IPS-18a (cell line): ENCODE results near the gene GAP43.
A peak's percentile ranks its signal among the peaks of the same experiment; 100 is the strongest.

ENCODE experiments used
- H3K27ac ChIP-seq: one replicate; pipeline ENCODE4 v1.5.1; 2013; ENCODE audit warnings: low read length
- H3K27me3 ChIP-seq: one replicate; pipeline ENCODE4 v1.6.1; 2013; ENCODE audit warnings: mild to moderate bottlenecking, low read length; ENCODE audit not compliant: control insufficient read depth, insufficient read depth
- H3K36me3 ChIP-seq: one replicate; pipeline ENCODE4 v1.6.1; 2013; ENCODE audit warnings: low read depth, low read length; ENCODE audit not compliant: control insufficient read depth
- H3K4me1 ChIP-seq: one replicate; pipeline ENCODE4 v1.6.1; 2013; ENCODE audit warnings: low read depth, low read length; ENCODE audit not compliant: control insufficient read depth
- H3K4me3 ChIP-seq: one replicate; pipeline ENCODE4 v1.5.1; 2013; ENCODE audit warnings: low read length
- H3K9ac ChIP-seq: one replicate; pipeline ENCODE4 v1.6.1; 2013; ENCODE audit warnings: mild to moderate bottlenecking, low read length, moderate library complexity
- H3K9me3 ChIP-seq: one replicate; pipeline ENCODE4 v1.6.1; 2013; ENCODE audit warnings: low read depth, low read length; ENCODE audit not compliant: control insufficient read depth

The GAP43 gene

DNA sequence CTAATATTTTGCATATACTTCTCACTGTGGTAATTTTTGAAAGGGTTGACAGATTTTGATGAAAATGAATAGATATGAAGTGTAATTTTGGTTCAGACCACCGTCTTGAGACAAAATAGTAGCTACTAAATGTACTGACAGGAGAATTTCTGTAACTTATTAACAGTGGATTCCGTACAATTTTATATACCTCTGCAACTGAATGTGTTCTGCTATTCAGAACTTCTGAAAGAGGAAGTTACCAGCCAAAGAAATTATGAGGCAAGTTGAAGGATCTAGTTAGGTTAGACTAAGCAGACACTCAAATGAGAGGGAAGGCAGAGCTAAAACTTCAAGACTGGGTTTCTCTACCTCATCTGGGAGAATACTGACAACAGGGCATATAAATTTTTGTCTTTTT lies 29.4 kb downstream of the GAP43 start:
- H3K27me3 ChIP-seq, result no peaks in the 10 kb centered on the region
- H3K27ac ChIP-seq, result no peak overlapping the region
- no peak overlapping the region for H3K4me3 ChIP-seq
- H3K36me3 ChIP-seq, result no peaks in the 10 kb centered on the region
- no peaks in the 10 kb centered on the region for H3K9me3 ChIP-seq
- H3K9ac ChIP-seq, result no peak overlapping the region
- peaks cover 5% of the 10 kb centered on the region for H3K4me1 ChIP-seq

- no peak overlapping the region for H3K4me3 ChIP-seq
- no peak overlapping the region for H3K9ac ChIP-seq
- H3K4me1 ChIP-seq, result peaks cover 22% of the 10 kb centered on the region
- no peak overlapping the region for H3K27ac ChIP-seq
- H3K27me3 ChIP-seq, result no peaks in the 10 kb centered on the region
- H3K36me3 ChIP-seq, result no peaks in the 10 kb centered on the region
- no peaks in the 10 kb centered on the region for H3K9me3 ChIP-seq
Observed at GRCh38 chr3:115655761-115656282, 32.5 kb downstream of the GAP43 start.

DNA sequence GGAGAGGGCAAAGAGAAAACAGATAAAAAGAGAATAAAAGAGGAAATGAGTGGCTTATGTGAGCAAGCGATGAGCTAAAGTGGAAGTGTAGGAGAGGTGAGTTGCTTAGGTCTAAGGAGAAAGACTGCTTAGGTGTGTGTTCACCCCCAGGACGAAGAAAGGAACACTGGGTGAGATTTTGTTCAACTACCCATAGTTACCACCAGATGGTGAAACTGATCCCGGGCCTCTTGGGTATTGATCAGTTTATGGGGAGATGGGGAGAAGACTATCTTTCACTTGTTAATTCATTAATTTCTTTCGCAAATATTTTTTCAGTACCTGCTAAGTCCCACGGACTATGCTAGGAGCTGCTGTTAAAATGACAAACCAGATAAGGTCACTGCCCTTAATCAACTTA lies 33.9 kb downstream of the GAP43 start:
- no peak overlapping the region for H3K9ac ChIP-seq
- H3K9me3 ChIP-seq, result no peaks in the 10 kb centered on the region
- H3K4me1 ChIP-seq, result peaks cover 22% of the 10 kb centered on the region

DNA sequence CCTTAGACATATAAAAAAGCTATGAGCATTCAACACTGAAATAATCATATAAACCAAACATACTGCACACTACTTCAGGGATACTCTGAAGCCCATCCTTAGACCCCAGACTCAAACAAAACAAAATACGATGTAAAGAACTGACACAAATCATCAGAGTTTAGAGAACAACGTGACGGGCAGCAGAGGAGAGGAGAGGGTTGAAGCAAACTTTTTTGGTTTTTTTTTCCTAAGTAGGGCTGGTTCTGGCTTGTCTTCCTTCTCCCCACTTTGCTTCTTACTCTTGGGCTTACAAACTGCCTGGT lies 34.7 kb downstream of the GAP43 start:
- peak overlapping the region; percentile 82 for H3K27ac ChIP-seq
- H3K27me3 ChIP-seq, result no peaks in the 10 kb centered on the region
- H3K9me3 ChIP-seq, result no peaks in the 10 kb centered on the region
- peak overlapping the region; percentile 94 for H3K9ac ChIP-seq
- H3K4me3 ChIP-seq, result peak overlapping the region; percentile 68
- peaks cover 22% of the 10 kb centered on the region for H3K4me1 ChIP-seq
- no peaks in the 10 kb centered on the region for H3K36me3 ChIP-seq

More for the DNA sequence above, 33.9 kb downstream of the GAP43 start:
- Histone ChIP-seq H3K4me3 (no peak overlapping the region), H3K36me3 (no peaks in the 10 kb centered on the region), H3K27me3 (no peaks in the 10 kb centered on the region), H3K27ac (no peak overlapping the region)

DNA sequence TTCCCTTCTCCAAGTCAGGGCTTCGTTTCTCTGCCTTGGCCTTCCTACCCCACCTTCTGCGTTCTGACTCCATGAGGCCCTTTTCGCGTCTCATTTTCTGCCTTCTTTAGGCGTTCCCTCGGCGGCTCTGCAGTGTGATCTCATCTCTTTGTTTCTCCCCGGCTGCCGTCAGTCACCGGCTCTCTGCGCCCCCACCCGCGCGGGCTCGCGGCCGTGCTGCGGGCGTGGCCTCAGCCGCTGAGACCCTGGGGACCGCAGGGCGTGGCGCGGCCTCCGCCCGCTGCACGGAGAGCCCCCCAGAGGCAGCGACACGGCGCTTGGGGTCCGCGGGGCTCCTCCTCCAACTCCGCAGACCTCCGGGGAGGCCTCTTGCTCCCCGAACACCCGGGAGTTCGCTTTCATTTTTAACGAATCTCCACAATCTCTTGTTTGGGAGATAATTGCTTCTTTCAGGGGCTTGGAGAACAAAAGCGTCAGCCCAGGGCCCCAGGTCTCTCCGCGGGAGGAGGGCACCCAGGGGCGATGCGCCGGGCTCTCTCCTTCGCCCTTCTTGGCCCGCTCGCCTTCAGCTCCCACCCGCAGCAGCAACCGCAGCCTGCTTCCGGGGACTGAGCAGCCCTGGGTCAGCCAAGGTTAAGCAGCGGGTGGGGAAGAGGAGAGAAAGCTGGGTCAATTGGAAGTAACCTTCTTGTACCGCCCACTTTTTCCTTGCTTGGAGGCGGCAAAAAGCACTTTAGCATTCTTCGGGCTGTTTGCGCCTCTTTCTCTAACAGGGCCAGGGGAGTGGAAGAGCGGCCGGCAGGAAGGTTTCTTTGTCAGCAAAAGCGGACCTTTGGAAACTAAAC lies 35.2 kb downstream of the GAP43 start:
- Histone ChIP-seq H3K27ac (peak overlapping the region; percentile 82), H3K9ac (peak overlapping the region; percentile 94), H3K27me3 (no peaks in the 10 kb centered on the region), H3K4me1 (peaks cover 22% of the 10 kb centered on the region), H3K9me3 (no peaks in the 10 kb centered on the region), H3K36me3 (no peaks in the 10 kb centered on the region), H3K4me3 (peak overlapping the region; percentile 68)

DNA sequence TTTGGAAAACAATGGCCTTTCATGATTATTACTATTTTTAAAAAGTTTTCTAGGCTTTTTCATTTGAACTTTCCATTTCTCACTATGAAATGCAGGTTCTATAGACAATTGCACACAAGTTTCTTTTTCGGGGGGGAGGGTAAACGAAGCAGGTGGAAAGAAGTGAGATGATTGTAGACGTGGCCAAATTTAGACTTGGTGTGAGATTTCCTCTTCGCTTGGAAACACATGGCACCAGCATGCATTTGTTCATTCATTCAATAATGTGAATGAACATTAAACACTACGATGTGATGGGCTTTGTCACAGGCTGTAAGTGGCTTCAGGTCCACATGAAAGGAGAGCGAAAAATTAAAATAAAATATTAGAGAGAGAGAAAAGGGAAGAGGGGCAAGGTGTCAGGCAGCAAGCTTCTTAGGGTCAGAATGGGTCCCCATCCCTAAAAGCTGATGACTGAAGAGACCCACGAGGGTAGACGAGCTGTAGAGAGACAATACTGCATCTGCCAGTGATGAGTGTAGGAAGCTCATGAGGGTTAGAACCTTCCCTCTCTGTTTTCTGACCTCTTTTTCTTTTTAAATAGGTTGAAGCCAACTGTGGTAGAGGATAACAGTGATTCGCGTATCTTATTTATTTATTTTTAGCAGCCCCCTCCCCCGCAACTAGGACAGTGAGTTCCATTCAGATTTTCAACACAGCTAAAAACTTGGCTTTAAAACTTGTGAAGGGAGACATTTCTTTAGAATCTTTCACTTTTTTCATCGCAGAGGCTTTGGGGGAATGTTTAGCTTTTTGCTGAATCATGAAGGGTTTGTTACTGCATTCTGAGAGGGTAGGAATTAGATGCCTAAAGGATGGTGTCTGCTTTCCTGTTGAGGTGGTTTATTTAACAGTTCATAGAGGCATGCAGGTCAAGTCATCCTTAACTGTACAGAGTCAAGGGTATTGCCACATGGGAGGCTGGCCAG lies 36.2 kb downstream of the GAP43 start:
- Histone ChIP-seq H3K36me3 (no peaks in the 10 kb centered on the region), H3K27me3 (no peaks in the 10 kb centered on the region), H3K9ac (peak overlapping the region; percentile 94), H3K4me3 (peak overlapping the region; percentile 68), H3K9me3 (no peaks in the 10 kb centered on the region), H3K27ac (peak overlapping the region; percentile 82), H3K4me1 (peaks cover 22% of the 10 kb centered on the region)

- Histone ChIP-seq H3K4me3 (no peak overlapping the region), H3K4me1 (peaks cover 22% of the 10 kb centered on the region), H3K9me3 (no peaks in the 10 kb centered on the region), H3K36me3 (no peaks in the 10 kb centered on the region), H3K27me3 (no peaks in the 10 kb centered on the region), H3K27ac (no peak overlapping the region), H3K9ac (no peak overlapping the region)
Observed at GRCh38 chr3:115660646-115661337, 37.5 kb downstream of the GAP43 start.

- Histone ChIP-seq H3K4me1 (peaks cover 20% of the 10 kb centered on the region), H3K36me3 (no peaks in the 10 kb centered on the region), H3K27me3 (no peaks in the 10 kb centered on the region), H3K9ac (no peak overlapping the region), H3K4me3 (no peak overlapping the region), H3K9me3 (no peaks in the 10 kb centered on the region), H3K27ac (no peak overlapping the region)
Observed at GRCh38 chr3:115662356-115662755, 39.0 kb downstream of the GAP43 start.

DNA sequence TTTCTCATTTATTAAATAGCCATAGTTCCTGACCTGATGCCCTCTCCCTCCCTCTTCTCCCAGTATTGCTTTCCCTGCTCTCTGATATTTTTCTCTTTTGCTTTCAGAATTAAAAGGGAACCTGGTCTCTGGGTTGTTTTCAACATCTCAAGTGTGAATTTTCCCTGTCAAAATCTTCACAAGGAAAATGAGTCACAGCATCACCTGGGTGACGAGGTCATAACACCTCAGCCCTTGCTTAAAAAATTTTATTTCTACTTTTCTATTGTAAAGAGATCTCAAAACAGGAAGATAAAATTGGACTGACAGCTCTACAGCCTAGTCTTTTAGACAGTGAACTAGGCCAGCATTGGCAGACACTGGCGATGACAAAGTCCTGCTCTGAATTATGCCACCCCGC lies 40.1 kb downstream of the GAP43 start:
- Histone ChIP-seq H3K4me3 (no peak overlapping the region), H3K9ac (no peak overlapping the region), H3K9me3 (no peaks in the 10 kb centered on the region), H3K27me3 (no peaks in the 10 kb centered on the region), H3K4me1 (peaks cover 20% of the 10 kb centered on the region), H3K27ac (no peak overlapping the region), H3K36me3 (no peaks in the 10 kb centered on the region)

- no peak overlapping the region for H3K4me3 ChIP-seq
- no peak overlapping the region for H3K9ac ChIP-seq
- H3K36me3 ChIP-seq, result no peaks in the 10 kb centered on the region
- H3K4me1 ChIP-seq, result peaks cover 7% of the 10 kb centered on the region
- no peak overlapping the region for H3K27ac ChIP-seq
- H3K27me3 ChIP-seq, result no peaks in the 10 kb centered on the region
- H3K9me3 ChIP-seq, result no peaks in the 10 kb centered on the region
Observed at GRCh38 chr3:115666081-115666480, 42.8 kb downstream of the GAP43 start.
